ENCODE data around the gene LMTK2.

The LMTK2 gene

DNA sequence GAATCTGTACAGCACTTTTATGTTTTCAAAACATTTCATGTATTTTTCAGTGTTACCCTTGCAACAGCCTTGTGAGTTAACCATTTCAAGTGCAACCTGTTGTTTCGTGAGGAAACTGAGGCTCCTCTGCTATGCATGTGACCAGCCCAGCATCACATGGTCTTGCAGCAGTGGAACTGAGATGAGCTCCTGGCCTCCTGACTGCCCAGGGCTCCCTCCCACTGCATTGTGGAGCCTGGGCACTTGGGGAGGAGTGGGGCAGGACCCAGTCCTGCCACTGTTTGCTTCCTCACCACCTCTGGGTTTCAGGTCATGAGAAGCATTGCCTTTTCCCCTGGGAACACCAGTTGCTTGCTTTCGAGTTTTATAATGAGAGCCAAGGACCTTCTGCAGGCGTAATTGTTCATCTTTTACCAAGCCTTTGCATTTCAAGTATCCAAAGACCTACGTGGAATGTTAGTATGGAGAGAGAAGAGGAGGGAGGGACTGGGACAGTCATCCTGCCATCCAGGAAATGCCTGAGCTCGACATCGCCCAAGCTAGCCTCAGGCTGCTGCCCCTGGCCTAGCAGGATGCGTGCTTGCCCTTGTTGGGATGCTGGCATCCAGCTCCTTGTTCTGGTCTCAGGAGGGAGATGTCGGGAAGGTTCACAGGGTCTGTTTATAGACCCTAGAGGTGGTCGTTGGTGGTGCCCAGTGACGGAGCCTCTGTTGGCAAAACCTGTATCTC, 72.3 kb downstream of the LMTK2 start:
- DNase-seq, result no peak

DNA sequence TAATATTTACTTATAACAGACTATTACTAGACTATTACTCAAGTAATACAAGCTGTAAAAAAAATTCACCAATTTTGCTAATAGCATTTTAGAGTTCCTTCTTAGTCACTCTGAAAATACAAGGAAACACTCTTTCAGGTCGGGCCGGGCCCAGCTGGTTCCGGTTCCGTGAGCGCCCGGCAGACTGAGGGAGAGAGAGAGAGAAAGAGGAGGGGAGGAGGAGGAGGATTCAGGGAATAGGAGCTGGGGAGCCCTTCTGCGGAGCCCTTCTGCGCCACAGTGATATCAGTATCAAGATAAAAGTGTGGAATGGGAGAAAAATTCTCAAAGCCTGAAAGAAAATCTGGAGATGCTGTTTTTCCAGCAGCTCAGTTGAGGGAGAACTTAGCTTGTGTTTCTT, 74.1 kb downstream of the LMTK2 start:
- DNase-seq, result no peak

DNA sequence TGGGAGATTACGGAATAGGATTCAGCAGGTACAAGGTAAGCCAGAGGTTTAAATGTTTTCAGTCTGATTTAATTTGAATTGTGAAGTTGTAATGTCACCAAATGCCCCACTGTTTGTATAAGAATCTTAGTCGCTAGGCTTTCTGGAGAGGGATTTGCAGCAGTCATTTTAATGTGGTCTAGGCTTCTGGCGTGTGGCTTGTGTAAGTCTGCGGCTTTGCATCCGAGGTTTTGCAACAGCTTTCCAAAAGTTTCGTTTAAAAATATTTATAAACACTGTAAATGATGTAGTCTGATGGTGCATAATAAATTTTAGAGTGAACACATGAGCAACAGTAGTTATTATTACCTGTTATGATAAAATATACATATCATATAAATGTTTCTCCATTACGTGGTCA, 78.4 kb downstream of the LMTK2 start:
- DNase-seq, result no peak

DNA sequence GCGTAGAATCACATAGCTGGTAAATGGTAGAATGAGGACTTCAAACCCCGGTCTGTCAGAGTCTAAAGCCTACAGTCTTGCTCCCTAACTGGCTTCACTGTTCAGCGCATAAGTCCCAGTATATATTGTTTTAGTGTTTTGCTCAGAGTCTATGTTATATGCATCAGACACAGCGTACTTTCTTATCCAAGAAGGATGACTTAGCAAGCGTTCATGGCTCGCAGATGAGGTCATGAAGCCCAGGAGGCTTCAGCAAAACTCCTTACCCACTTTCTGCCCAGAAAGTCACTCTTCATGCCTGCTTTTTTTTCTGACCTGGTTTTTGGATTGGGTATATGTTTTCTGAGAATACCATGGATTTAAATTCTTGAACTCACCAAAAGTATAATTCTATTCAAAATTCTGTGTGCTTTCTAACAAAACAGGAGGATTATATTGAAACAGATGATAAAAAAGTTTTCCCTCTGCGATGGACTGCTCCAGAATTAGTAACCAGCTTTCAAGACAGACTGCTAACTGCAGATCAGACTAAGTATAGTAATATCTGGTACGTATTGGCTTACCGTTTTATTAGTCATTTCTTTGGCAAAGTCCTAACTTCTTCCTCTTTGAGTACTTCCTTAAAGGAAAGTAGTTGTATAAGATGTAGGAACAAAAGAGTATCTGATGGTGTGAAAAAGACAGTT, 79.9 kb downstream of the LMTK2 start:
- no peak for DNase-seq

DNA sequence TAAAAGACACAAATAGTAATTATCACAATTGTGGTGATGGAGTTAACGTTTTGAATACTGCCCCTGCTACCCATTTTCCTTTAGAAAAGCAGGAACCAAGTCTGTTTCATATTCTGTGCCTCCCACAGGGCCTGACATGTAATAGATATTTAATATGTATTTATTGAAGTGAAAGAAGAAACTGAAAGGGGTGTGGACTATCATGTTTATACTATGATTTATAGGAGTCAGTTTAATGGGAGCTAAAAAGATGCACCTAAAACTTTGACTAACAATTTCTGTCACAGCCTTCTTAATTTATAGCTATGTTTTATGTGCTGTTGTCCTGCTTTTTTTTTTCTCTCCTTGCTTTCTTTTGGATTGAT, 80.5 kb downstream of the LMTK2 start:
- DNase-seq, result no peak

DNA sequence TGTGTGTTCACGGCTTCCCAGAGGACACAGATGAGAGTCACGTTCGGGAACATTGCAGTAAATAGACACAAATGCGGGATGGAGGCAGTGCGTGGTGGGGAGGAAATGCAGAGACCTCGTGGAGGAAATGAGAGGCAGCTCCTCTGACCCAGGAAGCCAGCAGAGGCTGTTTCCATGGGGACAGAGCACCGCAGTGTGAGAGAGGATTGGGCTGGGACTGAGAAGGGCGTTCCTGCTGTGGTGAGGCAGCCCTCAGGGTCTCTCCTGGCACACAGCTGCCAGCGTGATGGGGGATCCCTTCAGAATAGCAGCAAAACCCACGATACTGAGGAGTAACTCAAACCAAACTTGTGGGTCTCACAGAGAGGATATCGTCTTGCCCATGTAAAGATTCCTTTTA, 82.9 kb downstream of the LMTK2 start:
- no peak for DNase-seq

DNA sequence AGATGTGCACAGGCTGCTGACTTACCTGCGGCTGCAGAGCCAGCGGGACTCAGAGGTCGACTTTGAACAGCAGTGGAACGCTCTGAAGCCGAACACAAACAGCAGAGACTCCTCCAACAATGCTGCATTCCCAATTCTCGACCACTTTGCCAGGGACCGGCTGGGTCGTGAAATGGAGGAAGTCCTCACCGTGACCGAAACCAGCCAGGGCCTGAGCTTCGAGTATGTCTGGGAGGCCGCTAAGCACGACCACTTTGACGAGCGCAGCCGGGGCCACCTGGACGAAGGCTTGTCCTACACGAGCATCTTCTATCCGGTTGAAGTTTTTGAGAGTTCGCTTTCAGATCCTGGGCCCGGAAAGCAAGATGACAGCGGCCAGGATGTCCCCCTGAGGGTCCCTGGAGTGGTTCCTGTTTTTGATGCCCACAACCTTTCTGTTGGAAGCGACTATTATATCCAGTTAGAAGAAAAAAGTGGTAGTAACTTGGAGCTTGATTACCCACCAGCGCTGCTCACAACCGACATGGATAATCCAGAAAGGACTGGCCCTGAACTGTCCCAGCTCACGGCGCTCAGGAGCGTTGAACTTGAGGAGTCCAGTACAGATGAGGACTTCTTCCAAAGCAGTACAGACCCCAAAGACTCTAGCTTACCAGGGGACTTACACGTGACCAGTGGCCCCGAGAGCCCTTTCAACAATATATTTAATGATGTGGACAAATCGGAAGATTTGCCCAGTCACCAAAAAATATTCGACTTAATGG, 85.2 kb downstream of the LMTK2 start:
- DNase-seq, result no peak

DNA sequence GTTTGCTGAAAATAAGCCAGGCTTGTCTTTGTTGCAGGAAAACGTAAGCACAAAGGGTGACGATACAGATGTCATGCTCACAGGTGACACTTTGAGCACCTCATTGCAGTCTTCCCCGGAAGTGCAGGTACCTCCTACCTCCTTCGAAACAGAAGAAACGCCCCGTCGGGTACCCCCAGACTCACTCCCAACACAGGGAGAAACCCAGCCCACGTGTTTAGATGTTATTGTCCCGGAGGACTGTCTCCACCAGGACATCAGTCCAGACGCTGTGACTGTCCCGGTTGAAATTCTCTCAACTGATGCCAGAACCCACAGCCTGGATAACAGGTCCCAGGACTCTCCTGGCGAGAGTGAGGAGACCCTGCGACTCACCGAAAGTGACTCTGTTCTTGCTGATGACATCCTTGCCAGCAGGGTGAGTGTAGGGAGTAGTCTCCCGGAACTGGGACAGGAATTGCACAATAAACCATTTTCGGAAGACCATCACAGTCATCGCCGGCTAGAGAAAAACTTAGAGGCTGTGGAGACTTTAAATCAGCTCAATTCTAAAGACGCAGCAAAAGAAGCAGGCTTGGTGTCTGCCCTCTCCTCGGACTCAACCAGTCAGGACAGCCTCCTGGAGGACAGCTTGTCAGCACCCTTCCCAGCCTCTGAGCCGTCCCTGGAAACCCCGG, 86.3 kb downstream of the LMTK2 start:
- no peak for DNase-seq

DNA sequence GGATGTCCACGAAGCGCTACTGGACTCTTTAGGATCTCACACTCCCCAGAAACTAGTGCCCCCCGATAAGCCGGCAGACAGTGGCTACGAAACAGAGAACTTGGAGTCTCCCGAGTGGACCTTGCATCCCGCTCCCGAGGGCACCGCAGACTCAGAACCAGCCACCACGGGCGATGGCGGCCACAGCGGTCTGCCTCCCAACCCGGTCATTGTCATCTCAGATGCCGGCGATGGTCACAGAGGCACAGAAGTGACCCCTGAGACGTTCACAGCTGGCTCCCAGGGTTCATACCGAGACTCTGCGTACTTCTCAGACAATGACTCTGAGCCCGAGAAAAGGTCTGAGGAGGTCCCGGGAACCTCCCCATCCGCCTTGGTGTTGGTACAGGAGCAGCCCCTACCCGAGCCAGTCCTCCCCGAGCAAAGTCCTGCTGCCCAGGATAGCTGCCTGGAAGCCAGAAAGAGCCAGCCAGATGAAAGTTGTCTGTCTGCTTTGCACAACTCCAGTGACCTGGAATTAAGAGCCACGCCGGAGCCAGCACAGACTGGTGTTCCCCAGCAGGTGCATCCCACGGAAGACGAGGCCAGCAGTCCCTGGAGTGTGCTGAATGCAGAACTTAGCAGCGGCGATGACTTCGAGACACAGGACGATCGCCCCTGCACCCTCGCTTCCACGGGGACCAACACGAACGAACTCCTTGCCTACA, 87.0 kb downstream of the LMTK2 start:
- no peak for DNase-seq

DNA sequence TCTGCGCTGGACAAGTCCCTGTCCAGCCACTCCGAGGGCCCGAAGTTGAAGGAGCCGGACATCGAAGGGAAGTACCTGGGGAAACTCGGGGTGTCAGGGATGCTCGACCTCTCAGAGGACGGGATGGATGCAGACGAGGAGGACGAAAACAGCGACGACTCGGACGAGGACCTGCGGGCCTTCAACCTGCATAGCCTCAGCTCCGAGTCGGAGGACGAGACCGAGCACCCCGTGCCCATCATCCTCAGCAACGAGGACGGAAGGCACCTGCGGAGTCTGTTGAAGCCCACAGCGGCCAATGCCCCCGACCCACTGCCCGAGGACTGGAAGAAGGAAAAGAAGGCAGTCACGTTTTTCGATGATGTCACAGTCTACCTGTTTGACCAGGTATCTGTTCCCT, 87.5 kb downstream of the LMTK2 start:
- DNase-seq, result no peak

DNA sequence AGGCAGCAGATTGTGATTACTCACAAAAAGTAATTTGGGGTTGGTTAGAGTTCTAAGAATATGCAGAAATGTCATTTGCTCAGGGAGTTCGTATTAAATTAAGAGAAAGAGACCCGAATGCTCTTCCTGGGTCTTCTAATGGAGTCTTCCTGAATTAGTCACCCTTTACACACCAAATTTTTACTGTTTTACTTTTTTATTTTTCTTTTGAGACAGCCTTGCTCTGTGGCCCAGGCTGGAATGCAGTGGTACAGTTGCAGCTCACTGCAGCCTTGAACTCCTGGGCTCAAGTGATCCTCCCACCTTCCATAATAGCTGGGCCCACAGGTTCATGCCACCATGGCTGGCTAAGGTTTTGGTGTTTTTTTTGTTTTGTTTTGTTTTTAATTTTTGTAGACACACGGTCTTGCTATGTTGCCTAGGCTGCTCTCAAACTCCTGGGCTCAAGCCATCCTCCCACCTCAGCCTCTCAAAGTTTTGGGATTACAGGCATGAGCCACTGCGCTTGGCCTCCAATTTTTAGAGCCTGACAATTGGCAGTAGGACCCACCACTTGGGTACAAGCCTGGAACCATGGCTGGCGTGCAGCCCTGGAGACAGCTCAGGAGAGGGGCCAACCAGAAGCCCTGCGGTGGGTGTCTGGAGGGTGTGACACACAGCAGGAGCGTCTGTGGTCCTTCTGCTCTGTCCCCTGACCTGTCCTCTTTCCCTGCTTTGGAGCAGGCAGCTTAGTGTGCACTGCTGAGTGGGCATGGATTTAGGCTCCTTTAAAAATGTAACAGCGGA, 88.2 kb downstream of the LMTK2 start:
- DNase-seq, result no peak

DNA sequence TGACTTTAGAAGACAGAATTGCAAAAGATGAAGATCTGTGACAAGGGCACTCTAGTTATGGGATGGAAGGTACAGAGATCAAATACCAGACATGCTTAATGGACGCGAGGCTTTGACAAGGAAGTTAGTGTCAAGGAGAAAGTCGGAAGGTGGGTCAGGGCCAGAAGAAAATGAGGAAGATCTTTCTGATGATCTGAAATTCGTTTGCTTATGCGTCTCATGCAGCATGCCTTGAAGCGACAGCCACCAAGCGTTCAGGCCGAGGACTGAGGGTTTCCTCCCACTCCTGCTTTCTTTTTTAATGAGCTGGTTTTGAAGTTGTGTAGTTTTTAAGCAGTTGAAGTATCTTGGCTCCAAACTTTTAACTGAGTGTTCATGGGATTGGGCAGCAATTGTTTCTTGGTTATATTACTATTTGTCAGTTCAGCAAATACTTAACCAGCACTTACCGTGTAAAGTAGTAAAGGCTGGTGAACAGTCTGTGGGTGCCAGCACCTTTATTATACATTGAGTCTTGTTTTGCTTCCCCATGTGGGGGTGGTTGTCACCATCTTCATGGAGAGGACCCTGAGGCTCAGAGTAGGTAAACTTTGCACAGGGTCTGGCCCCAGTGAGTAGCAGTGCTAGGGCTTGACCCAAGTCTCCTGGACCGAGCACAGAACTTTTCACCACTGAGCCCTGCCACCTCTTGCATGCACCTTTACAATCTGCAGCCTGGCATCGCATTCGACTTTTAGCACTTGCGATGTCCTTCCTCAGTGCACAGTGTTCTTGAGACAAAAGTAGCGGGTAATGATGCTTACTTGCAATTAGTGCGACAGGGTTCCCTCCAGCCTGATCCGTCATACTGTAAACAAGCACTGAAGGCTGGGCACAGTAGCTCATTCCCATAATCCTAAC, 90.3 kb downstream of the LMTK2 start:
- DNase-seq, result no peak

DNA sequence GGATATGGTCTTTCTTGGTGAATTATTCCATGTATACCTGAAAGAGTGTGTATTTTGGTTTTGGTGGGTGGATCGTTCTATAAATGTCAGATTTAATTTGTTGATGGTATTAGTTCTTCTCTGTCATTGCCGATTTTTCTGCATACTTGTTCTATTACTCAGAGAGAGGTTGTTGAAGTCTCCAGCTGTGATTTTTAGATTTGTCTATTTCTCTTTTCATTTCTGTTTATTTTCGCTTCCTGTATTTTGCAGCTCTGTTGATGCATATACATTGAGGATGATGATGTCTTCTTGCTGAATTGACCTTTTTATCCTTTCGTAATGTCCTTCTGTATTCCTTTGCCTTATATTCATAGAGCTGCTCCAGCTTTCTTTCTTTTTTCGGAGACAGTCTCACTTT, 92.5 kb downstream of the LMTK2 start:
- DNase-seq, result no peak

DNA sequence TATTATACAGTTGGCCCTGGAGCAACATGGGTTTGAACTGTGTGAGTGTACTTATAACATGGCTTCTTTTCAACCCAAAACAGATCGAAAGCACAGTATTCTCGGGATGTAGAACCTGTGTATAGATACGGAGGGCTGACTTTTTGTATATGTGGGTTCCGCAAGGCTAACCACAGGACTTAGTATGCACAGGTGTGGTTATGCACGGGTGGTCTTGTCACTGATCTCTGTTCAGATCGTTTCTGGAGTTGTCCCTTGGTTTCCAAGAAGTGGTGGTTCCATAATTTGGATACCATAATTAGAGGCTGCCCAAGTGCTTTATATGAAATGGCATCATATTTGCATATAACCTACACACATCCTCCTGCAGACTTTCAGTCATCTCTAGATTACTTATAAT, 93.7 kb downstream of the LMTK2 start:
- DNase-seq, result no peak

DNA sequence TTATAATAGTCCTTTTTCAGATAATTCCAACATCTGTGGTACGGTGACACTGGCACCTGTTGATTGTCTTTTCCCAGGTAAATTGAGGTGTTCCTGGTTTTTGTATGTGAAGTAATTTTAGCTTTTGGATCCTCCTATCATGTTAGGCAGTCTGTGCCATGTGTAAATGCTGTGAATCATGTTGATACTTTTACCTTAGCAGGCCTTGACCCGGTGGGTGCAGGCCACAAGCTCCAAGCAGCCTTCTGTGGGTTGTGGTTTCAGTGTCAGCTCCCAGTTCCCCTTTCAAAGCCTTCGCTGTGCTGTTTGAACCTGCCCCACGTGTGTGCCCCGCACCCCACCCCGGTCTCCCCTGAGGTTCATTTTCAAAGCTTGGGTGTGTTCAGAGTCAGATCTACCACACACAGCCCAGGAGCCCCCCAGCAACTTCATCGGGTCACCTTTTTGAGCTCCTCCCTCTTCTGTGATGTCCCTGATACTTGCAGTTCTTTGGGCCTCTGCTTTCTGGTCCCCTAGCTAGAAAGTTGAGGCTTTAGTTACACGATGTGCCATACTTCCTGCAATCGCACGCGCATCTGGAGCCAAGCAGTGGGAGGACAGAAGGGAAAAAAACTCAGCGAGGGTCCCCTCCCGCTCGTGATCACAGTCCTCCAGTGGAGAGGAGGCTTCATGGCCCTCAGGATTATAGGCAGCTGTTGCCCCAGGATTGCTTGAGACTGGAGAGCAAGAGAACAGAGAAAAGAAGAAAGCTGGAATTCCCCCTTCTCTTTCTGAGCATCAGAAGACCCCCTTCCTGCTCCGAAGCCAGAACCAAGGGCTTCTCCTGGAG, 95.9 kb downstream of the LMTK2 start:
- no peak for DNase-seq

DNA sequence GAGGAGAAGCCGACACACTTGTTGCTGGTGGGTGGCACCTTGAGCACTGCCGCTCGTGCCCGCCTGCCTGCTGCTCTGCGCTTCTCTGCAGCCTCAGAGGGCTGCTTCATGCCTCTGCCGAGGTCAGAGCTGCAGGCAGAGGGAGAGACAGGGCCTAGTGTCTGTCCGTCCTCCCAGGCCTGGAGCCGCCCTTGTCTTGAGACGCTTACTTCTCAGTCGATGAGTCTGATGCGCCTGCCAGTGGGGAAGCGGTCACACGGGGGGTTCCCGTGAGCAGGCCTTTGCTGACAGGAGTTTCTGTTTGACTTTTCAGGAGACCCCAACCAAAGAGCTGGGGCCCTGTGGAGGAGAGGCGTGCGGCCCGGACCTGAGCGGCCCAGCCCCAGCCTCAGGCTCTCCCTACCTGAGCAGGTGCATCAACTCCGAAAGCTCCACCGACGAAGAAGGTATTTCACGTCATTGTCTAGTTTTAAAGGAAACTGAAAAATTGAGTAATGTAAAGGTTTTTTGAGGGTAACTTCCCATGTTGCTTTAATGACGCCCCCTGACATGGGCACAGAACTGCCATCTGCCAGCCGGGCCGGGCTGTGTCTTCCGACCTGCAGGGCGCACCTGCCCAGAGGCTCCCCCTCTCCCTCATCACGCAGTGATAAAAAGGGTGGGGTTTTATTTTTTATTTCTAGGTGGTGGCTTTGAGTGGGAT, 96.8 kb downstream of the LMTK2 start:
- no peak for DNase-seq

DNA sequence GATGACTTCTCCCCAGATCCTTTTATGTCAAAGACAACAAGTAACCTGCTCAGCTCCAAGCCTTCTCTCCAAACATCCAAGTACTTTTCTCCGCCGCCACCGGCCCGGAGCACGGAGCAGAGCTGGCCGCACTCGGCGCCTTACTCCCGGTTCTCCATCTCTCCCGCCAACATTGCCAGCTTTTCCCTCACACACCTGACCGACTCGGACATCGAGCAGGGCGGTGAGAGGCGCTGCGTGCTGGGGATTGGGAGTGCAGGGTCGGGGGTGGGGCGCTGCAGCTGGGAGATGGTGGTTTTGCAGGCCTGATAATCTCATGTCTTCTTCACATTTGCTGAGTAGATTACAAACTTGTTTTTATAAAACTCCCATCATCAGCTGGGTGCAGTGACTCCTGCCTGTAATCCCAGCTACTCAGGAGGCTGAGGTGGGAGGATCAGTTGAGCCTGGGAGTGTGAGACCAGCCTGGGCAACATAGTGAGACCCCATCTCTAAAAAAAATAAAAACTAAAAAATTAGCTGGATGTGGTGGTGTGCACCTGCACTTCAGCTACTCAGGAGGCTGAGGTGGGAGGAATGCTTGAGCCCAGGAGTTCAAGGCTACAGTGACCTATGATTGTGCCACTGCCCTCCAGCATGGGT, 97.4 kb downstream of the LMTK2 start:
- DNase-seq, result no peak

DNA sequence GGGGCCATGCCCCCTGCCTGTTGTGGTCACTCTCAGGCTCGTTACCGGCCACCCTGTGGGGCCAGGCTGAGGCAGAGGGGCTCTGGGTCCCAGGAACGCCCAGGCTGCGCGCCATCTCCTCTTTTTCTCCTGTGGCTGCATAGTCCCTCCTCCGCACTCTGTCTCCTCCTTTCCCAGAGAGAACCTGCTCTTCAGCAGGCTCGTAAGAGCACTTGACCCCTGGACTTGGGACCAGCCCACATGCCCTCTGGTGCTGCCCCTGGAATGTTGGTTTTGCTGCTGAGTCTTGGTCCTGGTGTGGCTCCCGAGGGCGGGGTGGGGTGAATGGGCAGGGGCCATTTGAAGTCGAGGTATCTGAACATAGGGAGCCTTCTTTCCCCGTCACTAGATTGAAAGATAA, 98.0 kb downstream of the LMTK2 start:
- DNase-seq, result no peak

All from NCI-H446 (cell line).